Spinal cord (tissue), 10 donors: ENCODE results near the gene ATP6V0E2. TPM values are rescaled to one million over a fixed set of nuclear protein-coding genes. Genes with fewer than 3 reads are reported as not detected.

Experiments used
- DNase-seq, 6 donors: peaks; one replicate each; pipeline versions ENCODE4 v3.0.0 to v3.0.0-alpha.2; 2013 to 2015; ENCODE audit warnings: low spot score in 6 of 6, low read depth in 4 of 6
- H3K27ac ChIP-seq: one replicate; pipeline ENCODE4 v1.5.1; 2013; ENCODE audit warnings: low read depth, low read length, control low read depth
- H3K27me3 ChIP-seq: one replicate; pipeline ENCODE4 v1.6.1; 2013; ENCODE audit warnings: low read length; ENCODE audit not compliant: control insufficient read depth, insufficient read depth
- H3K36me3 ChIP-seq: one replicate; pipeline ENCODE4 v1.6.1; 2013; ENCODE audit warnings: low read length; ENCODE audit not compliant: control insufficient read depth, insufficient read depth
- H3K4me1 ChIP-seq: one replicate; pipeline ENCODE4 v1.6.1; 2013; ENCODE audit warnings: low read length; ENCODE audit not compliant: control insufficient read depth, insufficient read depth
- H3K4me3 ChIP-seq: one replicate; pipeline ENCODE4 v1.5.1; 2013; ENCODE audit warnings: low read depth, low read length, control low read depth
- H3K9me3 ChIP-seq: one replicate; pipeline ENCODE4 v1.6.1; 2013; ENCODE audit warnings: low read length; ENCODE audit not compliant: control insufficient read depth, insufficient read depth
- WGBS: methylation state at CpG from one replicate; pipeline ENCODE4 v1.1.5; 2013; ENCODE audit warnings: missing lambda C conversion rate; ENCODE audit not compliant: insufficient coverage; 5-methylcytosine and 5-hydroxymethylcytosine counted together
- polyA plus RNA-seq, 2 donors: library from polyadenylated mRNA; unstranded; fragments of 120-200 nt; gene quantifications; one replicate each; pipeline ENCODE4 v1.2.1, GENCODE V29; 2013; ENCODE audit not compliant: insufficient read length in 2 of 2
- total RNA-seq, 2 donors: library from RNA; depleted of rRNA in 1 of 2; stranded (reverse); fragments of 120-200 nt in 1 of 2; fragments of >200 nt in 1 of 2; gene quantifications; one replicate each; pipeline versions ENCODE4 v1.2.3 to v1.2.4, GENCODE V29; 2013 to 2014
- donor health status: healthy.

The ATP6V0E2 gene
- total and polyA plus RNA-seq, 4 donors, result 85.9 to 359 (median 252) TPM

- no peaks in the 10 kb centered on the region for H3K27me3 ChIP-seq
- H3K4me1 ChIP-seq, result peaks cover 59% of the 10 kb centered on the region
- 94% methylated on average over 4 of the region's 4 CpGs for WGBS
- DNase-seq, result no peak
- H3K36me3 ChIP-seq, result peaks cover 42% of the 10 kb centered on the region
- H3K27ac ChIP-seq, result no peak overlapping the region
- no peaks in the 10 kb centered on the region for H3K9me3 ChIP-seq
- H3K4me3 ChIP-seq, result peak overlapping the region; percentile 57
These were observed 1.6 kb downstream of the ATP6V0E2 start for GRCh38 chr7:149875396-149875795.

GRCh38 chr7:149877890-149878522 is 4.2 kb downstream of the ATP6V0E2 start:
- Histone ChIP-seq H3K27ac (no peak overlapping the region), H3K4me1 (peaks cover 74% of the 10 kb centered on the region), H3K36me3 (peaks cover 55% of the 10 kb centered on the region), H3K4me3 (no peak overlapping the region), H3K27me3 (no peaks in the 10 kb centered on the region), H3K9me3 (no peaks in the 10 kb centered on the region)
- no peak for DNase-seq
- WGBS, result 78% methylated on average over 12 of the region's 16 CpGs

GRCh38 chr7:149878523-149878921 is 4.8 kb downstream of the ATP6V0E2 start:
- H3K4me1 ChIP-seq, result peaks cover 77% of the 10 kb centered on the region
- peak in 1 of 6 donors; percentile 47 for DNase-seq
- H3K36me3 ChIP-seq, result peaks cover 55% of the 10 kb centered on the region
- H3K27ac ChIP-seq, result no peak overlapping the region
- H3K4me3 ChIP-seq, result no peak overlapping the region
- 46% methylated on average over 5 of the region's 13 CpGs for WGBS
- H3K27me3 ChIP-seq, result no peaks in the 10 kb centered on the region
- H3K9me3 ChIP-seq, result no peaks in the 10 kb centered on the region

GRCh38 chr7:149879271-149879743 is 5.5 kb downstream of the ATP6V0E2 start:
- peaks cover 79% of the 10 kb centered on the region for H3K4me1 ChIP-seq
- WGBS, result 65% methylated on average over 14 of the region's 14 CpGs
- H3K27ac ChIP-seq, result peak overlapping the region; percentile 25
- peaks cover 55% of the 10 kb centered on the region for H3K36me3 ChIP-seq
- no peak for DNase-seq
- H3K9me3 ChIP-seq, result no peaks in the 10 kb centered on the region
- H3K4me3 ChIP-seq, result no peak overlapping the region
- H3K27me3 ChIP-seq, result no peaks in the 10 kb centered on the region

GRCh38 chr7:149879766-149880637 is 6.2 kb downstream of the ATP6V0E2 start:
- Histone ChIP-seq H3K4me3 (no peak overlapping the region), H3K27me3 (no peaks in the 10 kb centered on the region), H3K36me3 (peaks cover 59% of the 10 kb centered on the region), H3K9me3 (no peaks in the 10 kb centered on the region), H3K4me1 (peaks cover 79% of the 10 kb centered on the region), H3K27ac (peak overlapping the region; percentile 88)
- peak in 1 of 6 donors; percentile 73 for DNase-seq
- WGBS, result 71% methylated on average over 12 of the region's 16 CpGs

GRCh38 chr7:149880638-149881311 is 7.0 kb downstream of the ATP6V0E2 start:
- peaks cover 79% of the 10 kb centered on the region for H3K4me1 ChIP-seq
- no peaks in the 10 kb centered on the region for H3K9me3 ChIP-seq
- no peaks in the 10 kb centered on the region for H3K27me3 ChIP-seq
- H3K4me3 ChIP-seq, result no peak overlapping the region
- H3K27ac ChIP-seq, result peak overlapping the region; percentile 88
- WGBS, result 36% methylated on average over 14 of the region's 14 CpGs
- peak in 4 of 6 donors; percentile 62 to 91 (median 76) for DNase-seq
- peaks cover 62% of the 10 kb centered on the region for H3K36me3 ChIP-seq

- 69% methylated on average over 19 of the region's 19 CpGs for WGBS
- Histone ChIP-seq H3K27me3 (no peaks in the 10 kb centered on the region), H3K4me3 (no peak overlapping the region), H3K27ac (peak overlapping the region; percentile 88), H3K36me3 (peaks cover 60% of the 10 kb centered on the region), H3K4me1 (peaks cover 77% of the 10 kb centered on the region), H3K9me3 (no peaks in the 10 kb centered on the region)
- DNase-seq, result no peak
These were observed 7.8 kb downstream of the ATP6V0E2 start for GRCh38 chr7:149881328-149882247.

- H3K36me3 ChIP-seq, result peaks cover 55% of the 10 kb centered on the region
- WGBS, result 49% methylated on average over 8 of the region's 11 CpGs
- no peaks in the 10 kb centered on the region for H3K27me3 ChIP-seq
- DNase-seq, result peak in 4 of 6 donors; percentile 40 to 82 (median 60)
- H3K9me3 ChIP-seq, result no peaks in the 10 kb centered on the region
- H3K4me3 ChIP-seq, result no peak overlapping the region
- H3K27ac ChIP-seq, result peak overlapping the region; percentile 88
- H3K4me1 ChIP-seq, result peaks cover 77% of the 10 kb centered on the region
These were observed 8.7 kb downstream of the ATP6V0E2 start for GRCh38 chr7:149882248-149883047.
